GM04504 (cell line): ENCODE measurements around the gene HNF1B.
"Not testable (repeated sequence)": the region's sequence is repeated elsewhere in the genome, so short reads cannot be mapped to it uniquely, and the experiment has no call there.

Experiments
- DNase-seq: peaks from one replicate; pipeline ENCODE4 v3.0.0-alpha.2; 2012; ENCODE audit warnings: low read depth

Gene HNF1B

GRCh38 chr17:37744961-37745800, at the start of gene HNF1B:
TSS of gene HNF1B (minus strand) at chr17:37745059. CDS start at chr17:37744884, 175 bp downstream.
- no peak for DNase-seq

- DNase-seq, result peak; percentile 47
These were observed 47.9 kb upstream of the HNF1B start for GRCh38 chr17:37792787-37793186.

- DNase-seq, result peak; percentile 50
These were observed 46.9 kb upstream of the HNF1B start for GRCh38 chr17:37791447-37792399.

DNA sequence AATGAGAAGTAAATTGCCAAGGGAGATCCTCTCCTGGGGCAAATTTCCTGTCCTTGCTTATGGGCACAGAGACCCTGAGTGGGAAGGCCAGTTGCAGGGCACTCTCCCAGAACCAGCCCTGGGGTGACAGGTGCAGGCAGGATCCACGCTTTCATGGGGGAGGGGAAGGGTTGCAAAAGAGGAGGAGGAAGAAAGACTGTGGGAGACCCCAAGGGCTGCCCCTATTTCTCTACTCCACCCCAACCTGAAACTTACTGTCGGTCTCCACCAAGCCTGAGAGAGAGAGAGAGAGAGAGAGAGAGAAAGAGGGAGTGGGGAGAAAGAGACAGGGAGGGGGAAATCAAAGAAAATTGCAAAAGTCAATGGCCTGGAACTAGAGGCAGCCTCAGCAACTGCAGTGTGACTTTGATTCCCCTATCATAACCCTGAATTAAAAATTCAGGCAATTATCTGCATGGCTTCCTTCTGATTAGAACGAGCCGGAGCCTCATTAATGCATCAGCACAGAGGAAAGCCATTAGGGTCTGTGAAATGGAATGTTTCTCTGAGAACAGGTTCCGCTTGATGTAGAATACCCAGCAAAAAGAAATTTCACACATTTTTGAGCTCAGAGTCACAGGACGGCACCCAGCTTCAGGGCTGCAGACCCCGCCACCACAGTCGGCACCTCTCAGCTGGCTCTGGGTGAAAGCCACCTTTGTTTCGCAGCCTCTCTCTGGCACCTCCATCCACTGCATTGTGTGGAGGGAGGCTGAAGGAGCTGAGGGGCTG, 45.1 kb upstream of the HNF1B start:
- no peak for DNase-seq

GRCh38 chr17:37789021-37789565, 44.2 kb upstream of the HNF1B start:
- no peak for DNase-seq

DNA sequence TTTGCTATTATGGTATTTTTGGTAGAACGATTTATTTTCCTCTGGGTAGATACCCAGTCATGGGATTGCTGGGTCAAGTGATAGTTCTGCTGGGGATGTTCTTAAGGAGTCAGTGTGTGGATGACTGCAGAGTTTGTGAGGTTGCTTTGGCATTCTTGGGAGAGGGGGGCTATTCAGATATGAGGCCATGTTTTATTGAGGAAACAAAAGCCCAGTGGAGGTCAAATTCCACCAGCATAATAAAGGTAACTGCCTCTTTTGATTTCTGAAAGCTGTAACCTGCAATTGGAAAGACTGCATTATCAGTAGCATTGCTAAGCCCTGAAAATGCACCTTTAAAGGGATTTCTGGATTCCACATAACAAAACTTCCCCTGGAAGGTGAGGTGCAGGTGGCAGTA, 43.7 kb upstream of the HNF1B start:
- no peak for DNase-seq

DNA sequence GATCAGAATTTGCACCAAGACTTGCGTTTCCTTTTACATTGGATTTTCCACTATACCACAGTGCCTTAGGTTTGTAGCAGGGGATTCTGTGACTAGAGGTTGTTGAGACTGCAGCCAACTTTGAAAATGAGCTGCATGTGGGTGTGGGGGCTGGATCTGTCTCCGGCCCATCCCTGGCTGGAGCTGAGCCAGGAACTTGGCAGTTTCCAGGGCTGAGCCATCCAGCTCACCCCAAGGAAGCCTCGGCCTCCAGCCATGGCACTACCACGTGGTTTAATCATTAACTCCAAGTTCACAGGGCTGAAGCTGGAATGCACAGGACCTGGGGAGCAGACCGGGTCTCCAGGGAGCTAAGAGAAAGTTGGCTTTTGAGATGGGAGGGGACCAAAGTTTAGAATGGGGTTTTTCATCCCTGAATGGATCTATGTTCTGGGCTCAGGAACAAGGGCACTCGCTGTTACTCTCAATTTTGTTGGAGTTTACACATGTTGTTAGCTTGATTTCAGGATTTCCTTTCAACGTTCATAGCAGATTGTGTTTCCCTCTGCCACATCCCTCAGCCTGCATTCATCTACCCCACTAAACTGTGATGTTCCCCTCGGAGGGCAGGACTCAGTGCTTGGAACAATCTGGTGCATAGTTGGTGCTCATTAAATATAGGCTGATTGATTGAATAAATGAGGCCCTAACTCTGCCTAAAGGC, 42.3 kb upstream of the HNF1B start:
- DNase-seq, result no peak

- DNase-seq, result no peak
These were observed 41.6 kb upstream of the HNF1B start for GRCh38 chr17:37786481-37786880.

- DNase-seq, result not testable (repeated sequence)
These were observed 37.6 kb upstream of the HNF1B start for GRCh38 chr17:37782460-37782859.

- DNase-seq, result no peak
These were observed 36.6 kb upstream of the HNF1B start for GRCh38 chr17:37781451-37781850.

DNA sequence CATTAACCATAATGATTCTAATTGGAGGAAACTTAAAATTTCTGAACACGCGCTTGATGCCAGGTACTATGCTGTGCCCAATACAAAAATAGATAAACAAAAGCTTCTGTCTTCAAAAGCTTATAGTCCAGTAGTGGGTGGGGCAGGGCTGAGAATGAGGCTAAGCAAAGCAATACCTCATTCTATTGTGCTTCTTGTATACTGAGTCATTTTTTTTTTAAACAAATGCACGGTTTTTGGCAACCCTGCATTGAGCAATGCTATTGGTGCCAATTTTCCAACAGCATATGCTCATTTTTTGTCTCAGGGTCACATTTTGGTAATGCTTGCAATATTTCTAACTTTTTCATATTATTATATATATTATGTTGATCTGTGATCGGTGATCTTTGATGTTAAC, 34.7 kb upstream of the HNF1B start:
- DNase-seq, result peak; percentile 50

DNA sequence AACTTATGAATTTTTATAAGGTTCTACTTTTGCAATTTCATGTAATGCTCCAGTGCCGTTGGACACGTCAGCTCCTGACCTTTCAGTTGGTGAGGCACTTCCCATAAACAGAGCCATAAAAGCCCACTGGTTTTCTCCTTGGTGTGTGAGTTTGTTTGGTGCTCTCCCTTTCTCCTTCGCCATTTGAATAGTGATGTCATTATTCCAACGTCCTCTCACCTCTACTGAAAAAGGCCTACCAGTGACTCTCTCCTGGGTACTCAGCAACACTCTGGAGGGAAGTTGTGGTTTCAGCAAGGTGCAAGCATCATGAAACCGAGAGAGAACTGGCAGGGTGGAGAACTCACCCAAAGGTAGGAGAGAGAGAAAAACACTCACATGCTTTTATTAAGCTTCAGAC, 29.6 kb upstream of the HNF1B start:
- no peak for DNase-seq

DNA sequence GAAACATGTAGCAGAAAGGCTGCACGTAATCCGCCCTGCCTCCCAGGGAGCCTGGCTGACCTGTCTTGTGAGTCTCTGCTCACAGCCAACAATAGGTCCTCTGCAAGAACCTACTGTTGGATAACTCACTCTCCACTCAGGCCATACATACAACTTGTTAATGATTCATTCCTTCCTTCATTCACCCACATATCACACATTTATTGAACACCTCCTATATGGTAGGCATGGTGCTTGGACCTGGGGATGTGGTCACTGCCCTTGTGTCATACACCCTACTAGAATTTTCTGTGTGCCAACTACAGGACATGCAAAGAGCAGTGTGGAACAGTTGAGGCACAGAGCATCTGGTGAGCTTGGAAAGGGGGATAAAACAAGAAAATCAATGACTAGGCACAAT, 28.1 kb upstream of the HNF1B start:
- DNase-seq, result no peak

GRCh38 chr17:37770631-37771518, 26.0 kb upstream of the HNF1B start:
- no peak for DNase-seq

GRCh38 chr17:37769050-37769449, 24.2 kb upstream of the HNF1B start:
- no peak for DNase-seq

- DNase-seq, result no peak
These were observed 23.6 kb upstream of the HNF1B start for GRCh38 chr17:37768438-37768837.

- no peak for DNase-seq
These were observed 22.1 kb upstream of the HNF1B start for GRCh38 chr17:37766971-37767370.

DNA sequence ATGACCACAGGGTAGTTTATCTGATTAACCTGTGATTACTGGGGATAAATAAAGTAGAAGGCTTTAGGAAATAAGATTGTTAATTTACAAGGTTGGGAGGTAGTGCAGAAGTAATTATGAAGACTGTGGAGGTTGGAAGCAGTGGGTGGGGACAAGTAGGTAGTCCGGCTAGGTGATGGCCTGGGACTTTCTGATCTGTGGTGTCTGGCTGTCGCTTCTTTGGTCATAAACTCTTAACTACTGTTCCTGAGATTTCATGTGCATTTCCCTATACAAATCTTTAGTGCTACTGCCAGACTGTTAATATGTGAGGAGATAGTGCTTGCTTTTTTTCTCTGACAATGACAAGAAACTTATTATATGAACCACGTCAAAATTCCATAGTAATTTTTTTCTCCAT, 19.5 kb upstream of the HNF1B start:
- DNase-seq, result no peak

- DNase-seq, result no peak
These were observed 17.8 kb upstream of the HNF1B start for GRCh38 chr17:37762666-37763065.

- no peak for DNase-seq
These were observed 17.1 kb upstream of the HNF1B start for GRCh38 chr17:37761961-37762360.
